ENCODE measurements around the gene YJU2.
"Not testable (repeated sequence)": the region's sequence is repeated elsewhere in the genome, so short reads cannot be mapped to it uniquely, and the experiment has no call there.

Gene YJU2

GRCh38 chr19:4234862-4235201 lies 12.0 kb upstream of the YJU2 start:
- TF ChIP-seq CTCF (IDR thresholded peaks at IDR 0.05; ENCODE audit: insufficient read depth, low read depth, low read length, missing control alignments): no peak
- DNase-seq (ENCODE audit: low read depth): no peak

GRCh38 chr19:4237510-4237909 lies 9.4 kb upstream of the YJU2 start:
- not testable (repeated sequence) for H3K4me3 ChIP-seq (ENCODE audit: low read depth, low read length); DNase-seq (ENCODE audit: low read depth)

More at GRCh38 chr19:4234862-4235201, 12.0 kb upstream of the YJU2 start:
- H3K4me3 ChIP-seq (ENCODE audit: low read depth, low read length): no peak overlapping the region

- TF ChIP-seq CTCF (IDR thresholded peaks at IDR 0.05; ENCODE audit: insufficient read depth, low read depth, low read length, missing control alignments): no peak
- H3K4me3 ChIP-seq (ENCODE audit: low read depth, low read length): no peak overlapping the region
- DNase-seq (ENCODE audit: low read depth): no peak
Observed at GRCh38 chr19:4238831-4239230, 8.0 kb upstream of the YJU2 start.

- DNase-seq (ENCODE audit: low read depth): peak; percentile 32
- TF ChIP-seq CTCF (IDR thresholded peaks at IDR 0.05; ENCODE audit: insufficient read depth, low read depth, low read length, missing control alignments): no peak
- H3K4me3 ChIP-seq (ENCODE audit: low read depth, low read length): no peak overlapping the region
Observed at GRCh38 chr19:4241824-4242430, 5.0 kb upstream of the YJU2 start.

GRCh38 chr19:4245938-4246337 lies 942 bp upstream of the YJU2 start:
- not testable (repeated sequence) for H3K4me3 ChIP-seq (ENCODE audit: low read depth, low read length); DNase-seq (ENCODE audit: low read depth)

- no peak for DNase-seq (ENCODE audit: low read depth)
- no peak overlapping the region for H3K4me3 ChIP-seq (ENCODE audit: low read depth, low read length)
- no peak for TF ChIP-seq CTCF (IDR thresholded peaks at IDR 0.05; ENCODE audit: insufficient read depth, low read depth, low read length, missing control alignments)
Observed at GRCh38 chr19:4256563-4256962, 9.7 kb downstream of the YJU2 start.

GRCh38 chr19:4257025-4257424 lies 10.1 kb downstream of the YJU2 start:
- DNase-seq (ENCODE audit: low read depth): no peak
- H3K4me3 ChIP-seq (ENCODE audit: low read depth, low read length): no peak overlapping the region
- TF ChIP-seq CTCF (IDR thresholded peaks at IDR 0.05; ENCODE audit: insufficient read depth, low read depth, low read length, missing control alignments): no peak

GRCh38 chr19:4258181-4258580 lies 11.3 kb downstream of the YJU2 start:
- H3K4me3 ChIP-seq (ENCODE audit: low read depth, low read length): no peak overlapping the region
- no peak for TF ChIP-seq CTCF (IDR thresholded peaks at IDR 0.05; ENCODE audit: insufficient read depth, low read depth, low read length, missing control alignments)
- no peak for DNase-seq (ENCODE audit: low read depth)

Data from GM12865 (cell line).